Fibroblast of peridontal ligament (primary cell): ENCODE measurements around the gene CLSTN2.

Experiments used
- DNase-seq: peaks from one replicate; pipeline ENCODE4 v3.0.0-alpha.2; 2010; ENCODE audit errors: extremely low read depth

CLSTN2 gene

GRCh38 chr3:140006331-140006730, 71.3 kb downstream of the CLSTN2 start:
- no peak for DNase-seq

GRCh38 chr3:140007081-140007480, 72.1 kb downstream of the CLSTN2 start:
- DNase-seq = no peak

GRCh38 chr3:140007911-140008869, 73.2 kb downstream of the CLSTN2 start:
- no peak for DNase-seq

GRCh38 chr3:140010391-140010790, 75.4 kb downstream of the CLSTN2 start:
- no peak for DNase-seq

GRCh38 chr3:140011086-140011485, 76.1 kb downstream of the CLSTN2 start:
- DNase-seq = no peak

- DNase-seq = no peak
Measured at GRCh38 chr3:140011611-140012277, 76.8 kb downstream of the CLSTN2 start.

GRCh38 chr3:140013220-140013619, 78.2 kb downstream of the CLSTN2 start:
- DNase-seq = no peak

- no peak for DNase-seq
Measured at GRCh38 chr3:140014831-140015495, 80.0 kb downstream of the CLSTN2 start.

- DNase-seq = no peak
Measured at GRCh38 chr3:140015741-140016140, 80.8 kb downstream of the CLSTN2 start.

- no peak for DNase-seq
Measured at GRCh38 chr3:140018556-140018955, 83.6 kb downstream of the CLSTN2 start.

GRCh38 chr3:140019946-140020345, 85.0 kb downstream of the CLSTN2 start:
- DNase-seq = no peak

GRCh38 chr3:140020541-140020940, 85.6 kb downstream of the CLSTN2 start:
- DNase-seq = no peak

GRCh38 chr3:140021269-140021668, 86.3 kb downstream of the CLSTN2 start:
- no peak for DNase-seq

GRCh38 chr3:140022066-140022770, 87.2 kb downstream of the CLSTN2 start:
- no peak for DNase-seq

GRCh38 chr3:140023616-140024530, 88.9 kb downstream of the CLSTN2 start:
- DNase-seq = no peak

- DNase-seq = no peak
Measured at GRCh38 chr3:140031170-140031569, 96.2 kb downstream of the CLSTN2 start.

GRCh38 chr3:140034058-140034457, 99.1 kb downstream of the CLSTN2 start:
- no peak for DNase-seq

- no peak for DNase-seq
Measured at GRCh38 chr3:140035871-140036270, 100.9 kb downstream of the CLSTN2 start.

GRCh38 chr3:140050396-140050795, 115.4 kb downstream of the CLSTN2 start:
- no peak for DNase-seq
